GM19023 (cell line): ENCODE results near the gene CLDN20.
"Not testable (repeated sequence)": the region's sequence is repeated elsewhere in the genome, so short reads cannot be mapped to it uniquely, and the experiment has no call there.

Source experiments
- ATAC-seq: cut with Tn5 transposase; IDR thresholded peaks from one replicate; pipeline ENCODE4 v1.9.1; 2021; ENCODE audit warnings: mild to moderate bottlenecking, moderate library complexity; ENCODE audit not compliant: unreplicated experiment

Gene CLDN20, protein sequence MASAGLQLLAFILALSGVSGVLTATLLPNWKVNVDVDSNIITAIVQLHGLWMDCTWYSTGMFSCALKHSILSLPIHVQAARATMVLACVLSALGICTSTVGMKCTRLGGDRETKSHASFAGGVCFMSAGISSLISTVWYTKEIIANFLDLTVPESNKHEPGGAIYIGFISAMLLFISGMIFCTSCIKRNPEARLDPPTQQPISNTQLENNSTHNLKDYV

DNA sequence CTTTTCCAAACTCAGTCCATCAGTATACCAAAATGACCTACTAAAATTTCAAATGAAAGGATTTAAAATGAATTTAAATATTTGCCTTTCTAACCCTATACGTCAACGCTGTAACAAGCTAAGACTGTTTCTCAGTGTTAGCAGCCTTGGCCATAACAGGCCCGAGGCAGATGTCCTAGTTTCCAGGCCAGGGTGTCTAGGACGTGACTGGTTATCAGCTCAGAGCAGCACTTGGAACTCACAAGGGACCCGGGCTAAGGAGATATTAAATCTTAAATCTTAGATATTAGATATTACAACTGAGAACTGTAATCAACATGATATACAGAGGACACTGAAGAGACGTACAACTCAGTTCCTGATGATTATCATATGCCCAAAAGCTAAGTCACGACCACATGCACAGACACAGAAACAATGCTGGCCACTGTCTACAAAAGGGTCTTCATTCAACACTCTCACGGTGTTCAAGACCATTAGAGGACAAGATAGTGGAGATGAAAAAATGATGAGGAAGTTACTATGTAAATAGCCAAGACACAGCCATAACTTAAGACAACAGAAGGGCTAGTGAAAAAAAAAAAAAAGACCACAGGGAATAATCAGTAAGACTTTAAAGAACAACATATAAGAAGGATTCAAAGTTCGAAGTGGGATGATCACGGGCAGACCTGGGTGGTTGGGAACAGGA is at the start of gene CLDN20:
CLDN20 (plus strand) TSS at position 641 of the 691 bp plus-strand sequence. CDS start 11,707 bp downstream, outside the sequence.
- no peak for ATAC-seq

DNA sequence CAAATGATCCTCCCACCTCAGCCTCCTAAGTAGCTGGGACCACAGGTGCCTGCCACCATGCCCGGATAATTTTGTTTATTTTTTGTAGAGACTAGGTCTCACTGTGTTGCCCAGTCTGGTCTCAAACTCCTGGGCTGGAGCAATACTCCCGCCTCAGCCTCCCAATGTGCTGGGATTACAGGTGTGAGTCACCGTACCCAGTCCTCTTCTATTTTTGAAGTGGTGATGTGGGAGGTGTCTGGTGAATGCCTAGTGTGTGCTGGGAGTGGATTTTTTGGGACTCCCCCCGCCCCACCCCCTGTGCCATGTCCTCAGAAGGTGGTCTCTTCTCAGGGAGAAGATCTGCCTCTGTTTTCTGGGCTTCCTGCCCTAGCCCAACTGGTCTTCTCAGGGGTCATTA is 47.9 kb upstream of the CLDN20 start:
- ATAC-seq, result no peak

DNA sequence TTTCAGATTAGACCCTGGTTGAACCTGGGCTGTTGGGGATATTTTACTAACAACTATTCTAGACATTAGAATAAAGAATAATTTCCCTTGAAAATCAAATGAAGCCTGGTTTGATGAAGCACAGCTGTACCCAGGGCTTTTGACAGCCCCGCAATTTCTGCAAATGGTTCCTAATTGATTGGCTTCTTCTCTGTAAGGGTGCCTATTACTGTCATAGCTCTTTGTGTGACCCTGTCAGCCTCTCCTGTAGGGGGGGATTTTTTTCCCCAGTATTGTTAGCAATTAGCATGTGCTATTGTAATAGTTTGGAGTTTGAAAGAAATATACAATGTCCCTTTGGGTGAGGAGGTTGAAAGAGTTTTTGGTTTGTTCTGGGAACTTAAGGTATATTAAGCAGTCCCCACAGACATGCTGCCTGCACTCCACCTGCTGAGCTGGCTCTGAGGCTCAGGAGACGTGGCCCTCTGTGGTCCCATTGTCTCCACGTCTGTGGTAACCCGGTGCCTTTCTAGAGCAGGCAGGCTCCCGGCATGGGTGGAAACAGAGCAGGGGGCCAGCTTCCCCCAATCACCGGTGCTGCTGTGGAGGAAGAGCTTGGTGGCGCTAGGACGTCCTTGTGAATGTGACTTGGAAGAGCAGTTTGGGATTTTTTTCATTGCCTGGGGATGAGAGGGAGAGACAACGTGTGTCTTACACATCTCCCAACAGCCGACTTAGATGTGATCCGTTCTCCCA is 47.3 kb upstream of the CLDN20 start:
- ATAC-seq, result no peak

DNA sequence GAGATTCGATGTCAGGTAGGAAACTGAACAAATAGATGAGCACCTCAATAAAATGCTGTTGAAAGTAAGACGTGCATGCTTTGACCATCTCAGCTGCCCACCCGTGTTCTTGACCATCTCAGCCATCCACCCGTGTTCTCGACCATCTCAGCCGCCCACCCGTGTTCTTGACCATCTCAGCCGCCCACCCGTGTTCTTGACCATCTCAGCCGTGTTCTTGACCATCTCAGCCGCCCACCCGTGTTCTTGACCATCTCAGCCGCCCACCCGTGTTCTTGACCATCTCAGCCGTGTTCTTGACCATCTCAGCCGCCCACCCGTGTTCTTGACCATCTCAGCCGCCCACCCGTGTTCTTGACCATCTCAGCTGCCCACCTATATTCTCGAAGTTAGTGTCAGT is 45.1 kb upstream of the CLDN20 start:
- ATAC-seq, result not testable (repeated sequence)

DNA sequence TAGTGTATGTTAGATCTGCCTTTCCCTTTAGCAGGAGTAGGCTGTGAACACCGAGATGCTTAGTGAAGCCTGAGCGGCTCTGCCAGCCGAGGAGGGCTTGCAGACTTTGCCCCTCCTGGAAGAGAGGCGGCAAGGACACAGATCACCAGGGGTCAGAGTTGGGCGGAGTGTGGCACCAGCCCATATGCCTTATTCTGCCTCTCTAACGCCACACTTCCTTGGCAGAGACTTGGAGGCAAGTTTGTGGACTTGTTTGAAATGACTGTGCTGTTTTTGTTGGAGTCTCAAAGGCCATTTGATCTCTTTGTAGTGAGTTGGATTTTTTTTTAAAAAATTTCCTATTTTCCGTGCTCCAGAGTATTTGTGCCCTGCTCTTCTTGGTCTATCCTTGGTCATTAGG is 44.5 kb upstream of the CLDN20 start:
- no peak for ATAC-seq

DNA sequence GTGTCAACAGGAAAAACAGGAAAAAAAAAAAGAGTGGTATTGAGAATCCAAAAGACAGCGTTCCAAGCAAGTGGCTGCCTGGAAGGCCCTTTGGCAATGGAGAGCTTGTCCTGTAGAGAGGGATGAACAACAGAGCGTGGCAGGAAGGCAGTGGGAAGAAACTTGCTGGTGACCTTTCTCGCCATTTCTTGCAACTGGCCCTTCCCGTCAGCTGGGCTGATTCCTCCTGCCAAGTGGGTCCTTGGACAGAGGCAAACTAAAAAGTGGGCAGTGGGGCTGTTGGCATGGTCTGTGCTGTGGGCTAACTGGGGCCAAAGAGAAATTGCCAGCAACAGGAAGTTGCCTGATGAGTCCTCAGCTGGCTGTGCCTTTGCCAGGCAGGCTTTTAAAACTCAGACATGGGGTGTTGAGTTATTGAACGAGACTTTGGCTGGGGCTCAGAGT is 43.9 kb upstream of the CLDN20 start:
- ATAC-seq, result no peak

DNA sequence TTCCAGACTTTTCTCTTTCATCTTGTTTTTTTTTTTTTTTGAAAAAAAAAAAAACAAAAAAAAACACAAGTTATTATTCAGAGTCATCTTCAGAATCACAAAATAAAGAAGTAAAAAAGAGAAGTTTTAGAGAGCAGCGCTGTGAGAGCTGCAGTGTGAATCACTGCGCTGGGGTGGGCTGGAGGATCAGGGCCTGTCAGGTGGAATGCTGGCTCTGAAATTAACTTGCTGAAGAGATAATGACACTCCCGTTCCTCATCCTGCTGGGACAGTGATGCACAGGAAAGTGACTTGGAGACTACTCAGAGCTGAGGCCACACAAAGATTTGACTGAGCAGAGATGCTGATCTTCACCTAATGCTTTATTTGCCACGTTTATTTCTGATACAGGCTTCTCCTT is 42.7 kb upstream of the CLDN20 start:
- ATAC-seq, result no peak

DNA sequence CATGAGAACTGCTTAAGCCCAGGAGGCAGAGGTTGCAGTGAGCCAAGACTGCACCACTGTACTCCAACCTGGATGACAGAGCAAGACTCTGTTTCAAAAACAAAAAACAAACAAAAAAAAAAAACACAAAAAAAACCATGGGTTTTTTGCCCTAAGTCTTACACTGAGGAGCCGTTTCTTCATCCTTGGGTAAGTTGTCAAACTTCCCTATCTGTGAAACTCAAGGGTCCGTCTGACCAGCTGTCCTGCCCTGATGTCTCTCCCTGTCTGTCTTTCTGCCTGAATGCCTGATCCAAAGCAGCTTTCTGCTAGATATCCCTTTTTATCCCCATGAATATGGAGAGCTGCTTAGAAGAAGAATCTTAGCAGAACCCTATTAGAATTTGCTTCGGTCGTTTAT is 41.3 kb upstream of the CLDN20 start:
- ATAC-seq, result no peak

DNA sequence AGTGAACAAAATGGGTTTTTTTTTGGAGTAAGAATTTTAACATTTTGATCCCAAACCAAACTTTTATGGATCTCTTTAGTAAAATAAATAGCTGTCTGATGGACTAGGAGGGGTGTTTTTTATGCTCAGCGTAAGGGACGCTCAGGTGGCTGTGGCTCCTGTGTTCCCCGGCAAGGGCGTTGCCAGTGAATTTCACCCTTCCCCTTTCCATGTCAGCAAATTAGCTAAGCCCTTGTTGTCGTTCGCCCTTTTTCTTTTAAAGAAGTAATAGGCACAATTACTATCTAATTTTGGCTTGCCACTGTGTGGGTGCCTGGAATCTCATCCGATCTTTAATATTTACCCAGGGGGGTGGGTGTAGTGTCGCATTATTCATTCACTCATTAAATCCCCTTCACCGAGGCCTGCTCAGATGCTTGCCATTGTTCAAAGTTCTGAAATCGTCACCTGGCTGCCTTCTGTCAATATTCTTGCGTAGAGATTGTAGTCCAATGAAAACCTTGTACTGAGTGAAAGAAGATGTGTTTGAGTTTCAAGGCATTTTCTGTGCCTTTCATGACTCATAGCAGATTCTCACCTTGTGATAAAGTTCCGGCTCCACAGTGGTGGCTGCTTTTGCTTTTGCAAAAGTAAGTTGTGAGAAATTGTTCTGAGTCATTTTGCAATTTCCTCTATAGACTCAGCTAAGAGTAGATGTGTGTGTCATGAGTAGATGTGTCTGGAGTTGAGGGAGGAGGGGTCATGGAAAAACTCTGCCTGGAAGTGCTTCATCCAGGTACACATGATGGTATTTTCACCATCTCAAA is 40.0 kb upstream of the CLDN20 start:
- ATAC-seq, result peak; percentile 94

DNA sequence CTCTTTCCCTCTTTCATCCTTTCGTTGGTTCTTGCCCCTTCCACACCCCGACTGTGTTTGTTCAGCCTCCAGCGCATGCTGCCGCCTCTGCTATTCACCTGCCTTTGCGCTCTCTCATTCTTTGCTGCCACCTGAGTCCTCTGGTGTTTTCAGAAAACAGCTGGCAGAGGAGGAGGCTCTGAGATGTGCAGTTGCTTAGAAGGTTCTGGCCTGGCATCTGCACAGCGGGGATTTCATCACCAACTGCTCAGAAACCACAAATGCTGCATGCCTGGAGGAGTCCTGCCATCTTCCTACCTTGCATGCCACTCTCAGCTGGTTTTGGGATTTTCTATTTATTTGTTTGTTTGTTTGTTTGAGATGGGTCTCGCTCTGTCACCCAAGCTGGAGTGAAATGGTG is 39.2 kb upstream of the CLDN20 start:
- no peak for ATAC-seq

DNA sequence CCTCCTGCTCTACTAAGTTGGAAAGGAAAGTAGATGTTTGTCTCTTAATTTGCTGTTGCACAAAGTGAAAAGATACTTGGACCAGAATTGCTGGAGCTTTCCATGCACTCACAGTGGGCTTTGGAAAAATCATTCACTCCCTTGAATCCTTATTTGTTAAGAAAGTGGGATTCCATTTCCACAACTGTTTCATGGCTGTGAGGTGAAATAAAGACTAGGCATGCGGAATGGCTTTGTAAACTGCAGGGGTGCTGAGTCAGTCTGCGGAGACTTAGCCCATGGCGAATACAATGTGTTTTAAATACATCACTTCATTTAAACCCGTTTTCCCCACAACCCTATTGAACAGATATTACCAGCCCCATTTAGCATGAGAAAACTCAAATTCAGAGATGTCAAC is 36.8 kb upstream of the CLDN20 start:
- ATAC-seq, result no peak

DNA sequence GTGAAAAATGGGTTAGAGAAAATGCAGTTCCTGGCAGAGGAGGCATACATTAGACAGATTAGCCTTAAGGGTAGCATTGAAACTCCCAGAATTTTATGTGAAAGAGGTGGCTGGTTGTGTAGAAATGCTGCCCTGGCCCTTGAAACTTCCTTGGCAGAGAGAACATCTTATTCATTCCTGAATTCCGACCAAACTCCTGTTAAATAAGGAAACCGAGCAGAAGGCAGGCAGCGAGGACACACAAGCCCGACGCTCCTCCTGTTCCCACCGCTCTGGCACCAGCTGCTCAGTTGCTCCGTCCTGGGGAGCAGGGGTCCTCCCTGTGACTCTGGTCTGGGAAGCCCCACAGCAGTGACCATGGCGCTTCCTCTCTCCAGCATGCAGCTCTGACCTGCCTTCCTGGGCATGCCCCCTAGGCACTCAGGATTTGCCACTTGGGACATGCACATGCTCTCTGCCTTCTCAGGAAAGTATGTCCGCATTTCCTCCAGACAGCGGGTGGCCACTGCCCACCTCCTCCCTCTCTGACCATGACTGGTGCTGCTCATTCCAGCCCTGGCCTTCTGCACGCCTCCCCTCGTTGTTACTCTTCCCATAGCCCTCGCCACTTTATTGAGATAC is 35.2 kb upstream of the CLDN20 start:
- no peak for ATAC-seq

DNA sequence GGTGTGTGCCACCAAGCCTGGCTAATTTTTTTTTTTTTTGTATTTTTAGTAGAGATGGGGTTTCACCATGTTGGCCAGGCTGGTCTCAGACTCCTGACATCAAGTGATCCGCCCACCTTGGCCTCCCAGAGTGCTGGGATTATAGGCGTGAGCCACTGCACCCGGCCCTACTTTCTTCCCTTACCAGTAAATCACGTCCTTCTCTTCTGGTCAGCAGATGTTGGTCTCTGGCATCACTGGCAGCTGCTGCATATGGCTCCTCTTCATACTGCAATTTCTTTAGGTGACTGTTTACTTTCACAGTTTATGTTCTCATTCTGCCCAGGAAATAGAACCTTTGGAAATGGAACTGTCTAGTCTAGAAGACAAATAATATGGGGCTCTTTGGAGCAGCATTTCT is 32.8 kb upstream of the CLDN20 start:
- not testable (repeated sequence) for ATAC-seq

DNA sequence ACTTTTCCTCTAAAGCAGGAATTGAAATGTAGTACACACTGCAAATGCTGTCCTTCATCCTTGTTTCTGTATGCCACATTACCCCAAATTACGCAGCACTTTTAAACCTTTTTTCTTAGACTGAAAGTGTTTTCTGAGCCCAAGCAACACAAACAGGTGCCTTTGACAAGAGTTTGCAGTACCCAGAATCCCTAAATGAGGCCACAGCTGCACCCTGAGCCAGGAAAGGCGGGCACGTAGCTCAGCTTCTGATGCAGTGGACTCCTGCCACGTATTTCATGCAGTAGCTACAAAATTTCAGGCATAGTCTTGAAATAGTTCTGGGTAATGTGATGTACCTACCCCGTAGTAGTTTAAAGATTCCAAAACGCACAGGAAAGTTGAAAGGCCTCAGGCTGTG is 31.0 kb upstream of the CLDN20 start:
- ATAC-seq, result no peak

DNA sequence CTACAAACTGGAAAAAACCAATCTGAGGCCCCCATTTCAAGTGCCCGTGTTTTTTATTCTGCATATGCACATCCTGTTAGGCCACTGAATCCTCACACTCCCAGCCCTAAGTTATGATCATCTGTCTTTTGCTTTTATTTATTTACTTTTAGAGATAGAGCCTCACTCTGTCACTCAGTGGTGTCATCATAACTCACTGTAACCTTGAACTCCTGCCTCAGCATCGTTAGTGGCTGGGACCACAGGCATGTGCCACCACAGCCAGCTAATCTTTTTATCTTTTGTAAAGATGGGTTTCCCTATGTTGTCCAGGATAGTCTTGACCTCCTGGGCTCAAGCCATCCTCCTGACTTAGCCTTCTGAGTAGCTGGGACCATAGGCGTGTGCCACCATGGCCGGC is 29.6 kb upstream of the CLDN20 start:
- no peak for ATAC-seq

DNA sequence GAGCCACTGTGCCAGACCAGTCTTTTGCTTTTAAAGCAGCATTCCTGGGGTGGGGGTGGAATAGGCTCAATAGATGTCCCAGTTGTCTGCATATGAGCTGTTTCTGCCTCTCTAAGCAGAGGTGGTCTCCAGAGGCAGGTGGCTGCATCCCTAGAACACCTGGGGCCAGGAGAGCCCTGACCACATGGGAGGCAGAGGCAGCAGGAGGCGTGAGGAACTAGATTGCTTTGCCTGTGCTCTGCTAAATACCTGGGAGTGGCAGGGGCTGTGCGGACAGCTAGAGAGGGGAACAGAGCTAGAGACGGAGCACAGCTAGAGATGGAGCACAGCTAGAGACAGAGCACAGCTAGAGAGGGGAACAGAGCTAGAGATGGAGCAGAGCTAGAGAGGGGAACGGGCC is 29.1 kb upstream of the CLDN20 start:
- no peak for ATAC-seq

DNA sequence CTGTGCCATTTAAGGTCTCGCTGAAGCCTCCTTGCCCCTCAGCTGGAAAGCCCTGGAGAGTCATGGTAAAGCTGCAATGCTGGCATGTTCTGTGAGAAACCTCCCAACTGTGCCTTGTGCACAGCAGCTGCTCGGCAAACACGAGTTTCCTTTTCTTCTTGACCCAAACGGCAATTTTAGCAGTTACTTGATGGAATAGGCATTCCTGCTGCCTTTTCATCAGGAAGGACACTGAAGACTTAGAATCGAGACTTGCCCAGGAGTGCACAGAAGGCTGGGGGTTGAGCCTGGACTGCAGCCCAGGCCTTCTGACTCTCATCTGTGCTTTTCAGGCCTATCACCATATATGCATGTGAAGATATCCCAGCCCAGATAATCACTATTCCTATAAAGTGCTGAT is 28.7 kb upstream of the CLDN20 start:
- no peak for ATAC-seq

DNA sequence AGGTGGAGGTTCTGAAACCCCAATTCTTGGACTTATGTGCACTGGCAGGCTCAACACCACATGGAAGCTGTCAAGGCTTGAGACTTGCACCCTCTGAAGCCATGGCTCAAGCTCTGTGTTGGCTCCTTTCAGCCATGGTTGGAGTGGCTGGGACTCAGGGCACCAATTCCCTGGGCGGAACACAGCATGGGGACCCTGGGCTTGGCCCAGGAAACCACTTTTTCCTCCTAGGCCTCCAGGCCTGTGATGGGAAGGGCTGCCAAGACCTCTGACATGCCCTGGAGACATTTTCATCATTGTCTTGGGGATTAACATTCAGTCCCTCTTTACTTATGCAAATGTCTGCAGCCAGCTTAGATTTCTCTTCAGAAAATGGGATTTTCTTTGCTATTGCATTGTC is 26.2 kb upstream of the CLDN20 start:
- ATAC-seq, result no peak

DNA sequence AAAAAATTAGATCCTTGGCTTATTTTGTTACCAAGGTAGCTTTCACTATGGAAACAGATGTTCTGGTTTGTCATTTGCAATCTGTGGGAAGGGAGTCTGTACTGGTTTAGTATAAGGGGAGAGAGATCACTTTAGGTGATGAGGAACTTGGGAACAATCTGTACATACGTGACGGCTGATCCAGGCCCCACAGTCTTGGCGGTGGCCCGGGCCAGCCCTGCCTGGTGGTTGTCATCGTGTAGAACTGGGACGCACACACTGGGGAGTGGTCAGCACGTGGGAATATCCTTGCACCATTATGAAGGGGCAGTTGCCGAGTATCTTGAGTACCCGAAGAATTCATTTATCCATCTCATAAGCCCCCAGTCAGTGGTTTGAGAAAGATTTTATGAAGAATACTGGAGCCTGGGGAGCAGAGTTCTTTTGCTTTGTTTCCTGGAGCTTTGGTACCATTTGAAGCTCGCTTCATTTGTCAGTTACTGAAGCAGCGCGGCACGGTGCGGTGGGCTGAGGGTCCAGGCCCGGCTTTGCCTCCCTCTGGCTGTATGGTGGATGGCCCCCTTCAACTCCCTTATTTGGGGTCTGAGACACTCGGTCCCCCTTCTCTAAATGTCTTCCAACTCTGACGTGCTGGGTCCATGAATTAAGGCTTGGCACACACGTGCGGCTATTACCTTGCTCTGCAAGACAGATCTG is 22.8 kb upstream of the CLDN20 start:
- no peak for ATAC-seq

DNA sequence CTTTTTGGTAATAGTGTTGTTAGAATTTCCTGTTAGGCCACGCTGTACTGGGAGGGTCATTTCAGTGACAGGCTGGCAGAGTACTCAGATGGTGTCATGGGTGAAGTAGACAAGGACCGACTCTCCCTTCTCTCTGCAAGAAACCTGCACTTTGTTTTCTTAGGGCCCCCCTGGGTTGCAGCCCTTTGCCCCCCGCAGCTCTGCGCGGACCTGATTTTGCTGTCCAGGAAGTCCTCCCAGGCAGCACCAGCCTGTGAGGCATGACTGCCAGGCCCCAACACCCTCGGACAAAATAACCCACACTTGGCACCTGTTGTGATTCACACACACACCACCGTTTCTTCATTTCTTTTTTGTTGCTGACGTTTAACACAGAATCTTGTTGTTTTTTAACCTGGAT is 21.8 kb upstream of the CLDN20 start:
- ATAC-seq, result no peak
